DOHH2 (cell line): ENCODE data around the gene GUCD1.

Source experiments
- H3F3A ChIP-seq: fragments of 200-600 bp; sonication (generic), shearing (Covaris generic); 2 replicates; pipeline ENCODE4 v1.6.0; 2016; ENCODE audit warnings: antibody characterized with exemption, mild to moderate bottlenecking; ENCODE audit not compliant: control insufficient read depth, insufficient read depth
- H3K27ac ChIP-seq: fragments of 200-600 bp; sonication (generic); 2 replicates; pipeline ENCODE4 v1.5.1; 2014; ENCODE audit warnings: low read depth, mild to moderate bottlenecking, low read length, moderate library complexity
- H3K27me3 ChIP-seq: fragments of 200-600 bp; sonication (generic); 2 replicates; pipeline ENCODE4 v1.6.1; 2014; ENCODE audit warnings: mild to moderate bottlenecking, low read length, mixed read lengths; ENCODE audit not compliant: control insufficient read depth
- H3K36me3 ChIP-seq: fragments of 200-600 bp; sonication (generic); 2 replicates; pipeline ENCODE4 v1.6.1; 2014; ENCODE audit warnings: mild to moderate bottlenecking, low read length, moderate library complexity, mixed read lengths; ENCODE audit not compliant: control insufficient read depth
- H3K4me1 ChIP-seq: fragments of 200-600 bp; sonication (generic); 2 replicates; pipeline ENCODE4 v1.6.1; 2014; ENCODE audit warnings: mild to moderate bottlenecking, low read length, mixed read lengths; ENCODE audit not compliant: control insufficient read depth
- H3K4me2 ChIP-seq: fragments of 200-600 bp; sonication (generic); 2 replicates; pipeline ENCODE4 v1.6.0; 2014; ENCODE audit warnings: mild to moderate bottlenecking, low read length, moderate library complexity
- H3K4me3 ChIP-seq: fragments of 200-600 bp; sonication (generic); 2 replicates; pipeline ENCODE4 v1.5.1; 2014; ENCODE audit warnings: mild to moderate bottlenecking, low read length, mixed read lengths
- H3K79me2 ChIP-seq: fragments of 200-600 bp; sonication (generic); 2 replicates; pipeline ENCODE4 v1.6.1; 2014; ENCODE audit warnings: mild to moderate bottlenecking, low read length, mixed read lengths; ENCODE audit not compliant: control insufficient read depth
- H3K9me2 ChIP-seq: fragments of 200-600 bp; sonication (generic); replicated peaks from 2 replicates; pipeline ENCODE4 v1.6.1; 2014; ENCODE audit warnings: mild to moderate bottlenecking, low read length, mixed read lengths; ENCODE audit not compliant: control insufficient read depth
- H3K9me3 ChIP-seq: fragments of 200-600 bp; sonication (generic); 2 replicates; pipeline ENCODE4 v1.6.1; 2014; ENCODE audit warnings: antibody characterized with exemption, low read length, mixed read lengths; ENCODE audit not compliant: control insufficient read depth, insufficient read depth
- H4K20me1 ChIP-seq: fragments of 200-600 bp; sonication (generic); 2 replicates; pipeline ENCODE4 v1.6.0; 2014; ENCODE audit warnings: low read depth, mild to moderate bottlenecking, antibody characterized with exemption, low read length, moderate library complexity; ENCODE audit not compliant: control insufficient read depth, insufficient read depth
- EZH2phosphoT487 ChIP-seq: fragments of 200-600 bp; sonication (generic); IDR thresholded peaks from 2 replicates; pipeline ENCODE4 v1.6.1; 2017; ENCODE audit warnings: borderline replicate concordance, mild to moderate bottlenecking, antibody characterized with exemption, low read length, moderate library complexity, mixed read lengths
- TF ChIP-seq, protein P1 (sequence below): fragments of 200-600 bp; sonication (generic); IDR thresholded peaks from one replicate; pipeline ENCODE4 v1.5.1; 2014; ENCODE audit warnings: antibody characterized with exemption, mild to moderate bottlenecking, low read depth, low read length; ENCODE audit not compliant: poor library complexity, severe bottlenecking

GUCD1 gene

DNA sequence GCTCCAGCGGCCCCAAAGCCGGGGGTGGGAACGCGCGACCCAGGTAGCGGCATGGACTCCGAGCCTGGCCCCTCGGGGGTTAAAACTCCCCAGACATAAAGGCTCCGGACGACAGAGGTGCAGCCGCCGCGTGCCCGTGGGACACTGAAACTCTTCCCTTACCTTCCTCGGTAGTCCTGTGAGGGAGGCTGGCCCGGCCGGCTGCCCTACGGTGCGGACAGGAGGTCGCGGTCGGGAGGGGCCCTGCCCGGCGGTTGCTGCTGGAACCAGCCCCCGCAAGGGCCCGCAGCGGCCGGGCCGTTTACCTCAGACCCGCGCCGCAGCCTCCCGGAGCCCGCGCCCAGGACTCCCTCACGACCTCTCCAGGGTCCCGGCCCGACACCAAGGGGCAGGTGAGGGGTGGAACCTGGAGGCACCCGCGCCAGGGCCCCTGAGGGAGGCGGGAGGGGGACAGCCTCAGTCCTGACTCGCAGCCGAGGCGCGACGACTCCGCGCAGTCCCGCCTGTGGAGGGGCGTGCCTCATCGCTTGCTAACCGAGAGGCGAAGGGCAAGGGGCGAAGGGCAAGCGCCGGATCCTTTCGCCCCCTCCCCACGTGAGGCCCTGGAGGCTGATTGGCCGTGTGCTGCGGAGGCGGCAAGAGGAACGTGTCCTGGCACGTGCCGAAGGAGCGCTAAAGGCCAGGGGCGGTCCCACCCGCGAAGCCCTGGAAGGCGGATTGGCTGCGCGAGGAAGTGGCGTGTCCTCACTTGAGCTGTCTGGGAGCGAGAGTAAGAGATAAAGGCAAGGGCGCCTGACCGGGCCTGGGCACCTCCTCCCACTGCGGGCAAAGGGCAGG lies 60.2 kb downstream of the GUCD1 start, which contains the start of gene UPB1:
Gene UPB1, plus strand, starts transcription at position 805 of the 837 bp plus-strand sequence. CDS start 72 bp downstream, outside the sequence.
- Histone ChIP-seq H3K4me1 (no peaks in the 10 kb centered on the region), H3K4me3 (no peak within 1 kb of the TSS), H3K27me3 (peaks cover 4% of the 10 kb centered on the region), H3K36me3 (no peaks in the 10 kb centered on the region), H4K20me1 (no peaks in the 10 kb centered on the region), H3K27ac (no peak within 1 kb of the TSS), H3K9me2 (no peaks in the 10 kb centered on the region), H3F3A (no peaks in the 10 kb centered on the region), H3K79me2 (no peaks in the 10 kb centered on the region), H3K9me3 (no peaks in the 10 kb centered on the region), H3K4me2 (no peak within 1 kb of the TSS)
- TF ChIP-seq EZH2phosphoT487, result no peak
- TF ChIP-seq, protein P1, sequence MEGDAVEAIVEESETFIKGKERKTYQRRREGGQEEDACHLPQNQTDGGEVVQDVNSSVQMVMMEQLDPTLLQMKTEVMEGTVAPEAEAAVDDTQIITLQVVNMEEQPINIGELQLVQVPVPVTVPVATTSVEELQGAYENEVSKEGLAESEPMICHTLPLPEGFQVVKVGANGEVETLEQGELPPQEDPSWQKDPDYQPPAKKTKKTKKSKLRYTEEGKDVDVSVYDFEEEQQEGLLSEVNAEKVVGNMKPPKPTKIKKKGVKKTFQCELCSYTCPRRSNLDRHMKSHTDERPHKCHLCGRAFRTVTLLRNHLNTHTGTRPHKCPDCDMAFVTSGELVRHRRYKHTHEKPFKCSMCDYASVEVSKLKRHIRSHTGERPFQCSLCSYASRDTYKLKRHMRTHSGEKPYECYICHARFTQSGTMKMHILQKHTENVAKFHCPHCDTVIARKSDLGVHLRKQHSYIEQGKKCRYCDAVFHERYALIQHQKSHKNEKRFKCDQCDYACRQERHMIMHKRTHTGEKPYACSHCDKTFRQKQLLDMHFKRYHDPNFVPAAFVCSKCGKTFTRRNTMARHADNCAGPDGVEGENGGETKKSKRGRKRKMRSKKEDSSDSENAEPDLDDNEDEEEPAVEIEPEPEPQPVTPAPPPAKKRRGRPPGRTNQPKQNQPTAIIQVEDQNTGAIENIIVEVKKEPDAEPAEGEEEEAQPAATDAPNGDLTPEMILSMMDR, result no peak

DNA sequence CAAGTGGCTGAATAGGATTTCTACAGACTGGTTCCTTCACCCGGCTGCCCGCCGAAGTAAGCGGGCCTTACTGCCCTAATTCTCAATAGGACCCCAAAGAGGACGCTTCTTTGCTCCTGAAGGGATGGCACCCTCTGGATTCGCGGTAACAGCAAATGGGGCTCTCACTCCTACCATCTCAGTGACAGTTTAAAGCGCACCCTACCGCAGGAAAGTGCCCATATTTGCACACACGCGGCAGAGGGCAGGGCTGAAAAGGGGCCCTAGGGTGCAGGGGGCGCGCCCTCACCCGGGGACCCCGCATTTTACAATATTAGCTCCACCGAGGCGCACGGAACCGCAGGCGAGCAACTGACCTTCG lies 60.8 kb downstream of the GUCD1 start:
- no peaks in the 10 kb centered on the region for H3K9me2 ChIP-seq
- H3K4me3 ChIP-seq, result no peak overlapping the region
- no peaks in the 10 kb centered on the region for H4K20me1 ChIP-seq
- no peaks in the 10 kb centered on the region for H3F3A ChIP-seq
- H3K9me3 ChIP-seq, result no peaks in the 10 kb centered on the region
- no peak overlapping the region for H3K27ac ChIP-seq
- H3K79me2 ChIP-seq, result no peaks in the 10 kb centered on the region
- TF ChIP-seq EZH2phosphoT487, result no peak
- TF ChIP-seq, protein P1, result no peak
- no peak overlapping the region for H3K4me2 ChIP-seq
- H3K27me3 ChIP-seq, result peaks cover 4% of the 10 kb centered on the region
- no peaks in the 10 kb centered on the region for H3K36me3 ChIP-seq
- no peaks in the 10 kb centered on the region for H3K4me1 ChIP-seq

DNA sequence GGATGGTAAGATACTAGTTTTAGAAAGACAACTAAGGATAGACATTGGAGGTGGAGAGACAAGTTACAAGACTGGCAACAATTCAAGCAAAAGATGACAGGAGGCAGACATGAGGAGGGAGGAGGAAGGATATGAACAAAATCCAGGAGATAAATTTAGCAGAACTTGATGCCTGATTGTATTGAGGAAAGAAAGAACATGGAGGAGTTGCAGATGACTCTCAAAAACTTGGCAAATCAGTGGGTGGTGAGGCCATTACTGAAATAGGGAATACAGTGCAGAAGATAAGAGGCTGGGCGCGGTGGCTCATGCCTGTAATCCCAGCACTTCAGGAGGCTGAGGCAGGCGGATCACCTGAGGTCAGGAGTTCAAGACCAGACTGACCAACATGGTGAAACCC lies 62.5 kb downstream of the GUCD1 start:
- Histone ChIP-seq H3K9me3 (no peaks in the 10 kb centered on the region), H3F3A (no peaks in the 10 kb centered on the region), H3K27ac (no peak overlapping the region), H4K20me1 (no peaks in the 10 kb centered on the region), H3K79me2 (no peaks in the 10 kb centered on the region), H3K36me3 (no peaks in the 10 kb centered on the region), H3K4me3 (no peak overlapping the region), H3K9me2 (no peaks in the 10 kb centered on the region), H3K4me2 (no peak overlapping the region), H3K27me3 (peaks cover 4% of the 10 kb centered on the region), H3K4me1 (no peaks in the 10 kb centered on the region)
- TF ChIP-seq, protein P1, result no peak
- TF ChIP-seq EZH2phosphoT487, result no peak
